ENCODE results near the gene CRAT.
"Not testable (repeated sequence)": the region's sequence is repeated elsewhere in the genome, so short reads cannot be mapped to it uniquely, and the experiment has no call there.

Gene CRAT

GRCh38 chr9:129138476-129139232 is 28.1 kb upstream of the CRAT start:
- DNase-seq (ENCODE audit: low read depth), result no peak

GRCh38 chr9:129138144-129138462 is 27.5 kb upstream of the CRAT start:
- DNase-seq (ENCODE audit: low read depth), result no peak

GRCh38 chr9:129137292-129138143 is 26.9 kb upstream of the CRAT start:
- no peak for DNase-seq (ENCODE audit: low read depth)

DNA sequence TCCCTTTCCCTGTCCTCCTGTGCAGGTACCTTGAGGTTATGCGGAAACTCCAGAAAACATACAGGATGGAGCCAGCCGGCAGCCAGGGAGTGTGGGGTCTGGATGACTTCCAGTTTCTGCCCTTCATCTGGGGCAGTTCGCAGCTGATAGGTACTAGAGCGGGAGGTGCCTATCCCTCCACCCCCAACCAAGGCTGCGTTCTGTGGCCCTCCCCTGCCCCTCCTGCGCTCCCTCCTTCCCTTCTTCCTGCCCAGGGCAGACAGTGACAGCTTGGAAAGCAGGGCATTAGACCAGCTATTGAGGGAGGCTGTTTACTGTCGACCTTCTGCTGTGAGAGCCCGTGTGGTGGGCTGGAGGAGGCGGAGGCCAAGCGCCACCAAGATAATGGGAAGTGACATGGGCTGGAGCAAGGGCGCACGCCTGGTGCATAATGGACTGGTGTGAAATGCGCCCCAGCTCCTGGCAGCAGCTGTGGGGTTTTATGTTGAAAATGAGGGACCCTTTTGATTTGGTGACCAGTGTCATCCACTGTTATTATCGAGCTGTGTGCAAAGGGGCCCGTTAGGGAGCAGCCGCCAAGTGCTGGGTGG is 25.9 kb upstream of the CRAT start:
- DNase-seq (ENCODE audit: low read depth), result no peak

DNA sequence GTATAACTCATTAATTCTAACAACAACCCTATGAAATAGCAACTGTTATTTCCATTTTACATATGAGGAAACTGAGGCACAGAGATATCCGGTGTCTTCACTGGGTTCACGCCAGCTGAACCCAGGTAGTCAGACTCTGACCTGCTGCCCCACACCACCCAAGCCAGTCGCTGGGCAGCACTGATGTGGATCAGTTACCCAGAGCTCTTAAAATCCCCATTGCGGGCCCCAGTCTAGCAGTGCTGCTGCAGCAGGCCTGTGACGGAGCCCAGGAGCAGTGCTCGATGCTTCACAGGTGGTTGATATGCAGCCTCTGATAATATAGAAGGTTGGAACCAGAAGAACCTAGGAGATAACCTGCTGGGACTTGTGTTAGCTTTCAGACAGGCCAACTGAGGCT is 24.9 kb upstream of the CRAT start:
- DNase-seq (ENCODE audit: low read depth), result no peak

GRCh38 chr9:129133082-129133481 is 22.5 kb upstream of the CRAT start:
- no peak for DNase-seq (ENCODE audit: low read depth)

- no peak for DNase-seq (ENCODE audit: low read depth)
Observed at GRCh38 chr9:129131300-129132145, 20.9 kb upstream of the CRAT start.

DNA sequence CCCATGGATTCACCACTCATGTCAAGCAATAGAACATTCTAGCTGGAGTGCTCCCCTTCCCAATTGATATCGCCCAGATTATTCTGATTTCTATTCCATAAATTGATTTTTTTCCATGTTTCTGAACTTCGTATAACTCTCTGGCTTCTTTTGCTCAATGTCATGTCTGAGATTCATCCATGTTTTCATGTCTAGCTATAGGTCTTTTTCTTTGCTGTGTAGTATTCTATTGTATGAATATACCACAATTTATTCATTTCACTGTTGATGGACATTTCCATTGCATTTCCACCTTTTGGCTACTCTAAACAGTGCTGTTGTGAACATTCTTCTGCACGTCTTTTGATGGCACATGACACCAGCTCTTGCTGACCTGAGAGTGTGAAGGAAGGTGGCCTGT is 20.2 kb upstream of the CRAT start:
- DNase-seq (ENCODE audit: low read depth), result no peak

GRCh38 chr9:129130271-129130670 is 19.7 kb upstream of the CRAT start:
- not testable (repeated sequence) for DNase-seq (ENCODE audit: low read depth)

DNA sequence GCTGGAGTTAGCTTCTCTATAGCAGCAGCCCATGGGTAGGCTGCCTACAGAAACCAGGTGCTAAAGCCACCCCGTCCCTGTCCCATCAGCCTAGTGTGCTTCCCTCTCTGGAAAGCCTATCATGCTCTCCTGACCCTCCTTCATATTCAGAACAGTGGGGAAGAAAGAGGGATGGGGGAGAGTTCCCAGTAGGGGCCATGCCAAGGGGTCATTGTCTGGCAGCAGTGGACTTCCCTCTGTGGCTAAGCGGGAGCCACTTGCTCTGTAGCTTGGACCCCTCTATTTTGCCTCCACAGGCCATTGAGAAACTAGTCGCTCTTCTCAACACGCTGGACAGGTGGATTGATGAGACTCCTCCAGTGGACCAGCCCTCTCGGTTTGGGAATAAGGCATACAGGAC is 18.1 kb upstream of the CRAT start:
- DNase-seq (ENCODE audit: low read depth), result no peak

GRCh38 chr9:129126749-129127618 is 16.4 kb upstream of the CRAT start:
- no peak for DNase-seq (ENCODE audit: low read depth)

DNA sequence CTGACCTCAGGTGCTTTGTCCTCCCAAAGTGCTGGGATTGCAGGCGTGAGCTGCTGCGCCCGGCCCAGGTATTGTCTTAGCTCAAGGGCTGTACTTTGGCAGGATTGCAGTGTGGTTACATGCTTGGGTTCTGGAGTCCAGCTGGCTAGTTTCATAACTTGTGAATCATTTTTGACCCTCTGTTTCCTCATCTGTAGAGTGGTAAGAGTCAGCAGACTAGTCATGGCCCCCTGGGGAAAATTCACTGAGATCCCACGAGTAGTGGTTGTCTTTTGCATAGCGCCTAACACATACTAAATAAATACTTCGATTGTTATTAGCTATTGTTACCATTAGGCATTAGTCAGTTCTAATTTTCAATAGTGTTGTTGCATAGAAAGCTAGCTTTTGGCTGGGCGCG is 14.9 kb upstream of the CRAT start:
- DNase-seq (ENCODE audit: low read depth), result no peak

DNA sequence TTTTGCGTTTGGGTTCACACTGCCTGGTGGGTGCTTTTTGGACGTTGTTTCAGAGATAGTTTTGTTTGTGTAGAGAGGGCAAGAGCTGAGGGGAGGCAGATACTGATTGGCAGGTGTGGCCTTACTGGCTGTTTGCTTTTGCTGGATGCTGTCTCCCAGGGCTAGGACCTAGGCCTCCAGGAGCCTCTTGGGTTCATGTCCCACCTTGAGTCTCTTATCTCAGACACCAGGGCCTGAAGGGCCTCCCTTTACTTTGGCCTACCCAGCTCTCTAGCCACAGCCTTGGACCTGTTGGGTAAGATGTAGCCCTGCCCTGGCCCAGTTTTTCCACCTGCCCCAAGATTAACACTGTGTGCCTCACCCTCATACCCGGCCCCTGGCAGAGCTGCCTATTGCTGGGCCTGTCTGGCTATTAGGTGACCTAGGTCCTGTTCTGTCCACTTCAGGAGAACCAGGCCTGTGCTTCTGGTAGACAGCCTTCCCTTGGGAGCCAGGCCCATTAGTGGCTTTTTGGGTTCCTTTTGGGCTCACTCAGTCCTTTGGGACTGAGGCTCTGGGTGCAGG is 14.0 kb upstream of the CRAT start:
- DNase-seq (ENCODE audit: low read depth), result no peak

DNA sequence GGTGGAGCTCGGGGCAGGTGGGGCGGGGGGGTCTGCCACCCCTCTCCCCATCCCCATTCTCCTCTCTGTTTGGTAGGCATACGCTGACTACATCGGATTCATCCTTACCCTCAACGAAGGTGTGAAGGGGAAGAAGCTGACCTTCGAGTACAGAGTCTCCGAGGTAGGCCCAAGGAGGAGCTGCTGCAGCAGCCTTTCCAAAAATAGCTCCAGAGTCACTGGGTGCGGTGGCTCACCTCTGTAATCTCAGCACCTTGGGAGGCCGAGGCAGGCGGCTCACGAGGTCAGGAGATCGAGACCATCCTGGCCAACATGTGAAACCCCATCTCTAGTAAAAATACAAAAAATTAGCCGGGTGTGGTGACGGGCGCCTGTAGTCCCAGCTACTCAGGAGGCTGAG is 12.4 kb upstream of the CRAT start:
- not testable (repeated sequence) for DNase-seq (ENCODE audit: low read depth)

DNA sequence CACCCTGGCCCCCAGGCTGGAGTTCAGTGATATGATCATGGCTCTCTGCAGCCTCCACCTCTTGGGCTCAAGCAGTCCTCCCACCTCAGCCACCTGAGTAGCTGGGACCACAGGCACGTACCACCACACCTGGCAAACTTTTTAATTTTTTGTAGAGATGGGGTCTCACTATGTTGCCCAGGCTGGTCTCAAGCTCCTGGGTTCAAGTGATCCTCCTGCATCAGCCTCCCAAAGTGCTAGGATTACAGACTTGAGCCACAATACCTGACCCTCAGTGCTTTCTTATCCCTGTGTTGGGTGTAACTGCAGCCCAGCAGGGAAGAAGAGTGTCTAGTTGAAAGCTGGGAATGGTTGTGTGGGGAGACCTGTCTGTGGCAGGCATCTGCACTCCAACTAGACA is 11.5 kb upstream of the CRAT start:
- DNase-seq (ENCODE audit: low read depth), result no peak

DNA sequence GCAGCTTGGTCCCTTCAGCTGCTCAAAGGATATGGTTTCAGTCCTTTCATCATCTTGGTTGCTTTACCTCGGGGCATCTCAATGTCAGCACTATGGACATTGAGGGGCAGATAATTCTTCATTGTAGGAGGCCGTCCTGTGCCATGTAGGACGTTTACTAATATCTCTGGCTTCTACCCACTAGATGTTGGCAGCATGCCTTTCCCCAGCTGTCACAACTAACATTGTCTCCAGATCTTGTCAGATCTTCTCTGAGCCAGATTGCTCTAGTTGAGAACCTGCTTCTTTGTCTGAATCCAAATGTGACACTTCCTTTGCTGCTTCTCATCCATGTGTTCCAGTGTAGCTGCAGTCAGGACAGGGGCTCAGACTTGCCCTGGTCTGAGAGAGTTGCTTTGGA is 10.9 kb upstream of the CRAT start:
- DNase-seq (ENCODE audit: low read depth), result no peak

DNA sequence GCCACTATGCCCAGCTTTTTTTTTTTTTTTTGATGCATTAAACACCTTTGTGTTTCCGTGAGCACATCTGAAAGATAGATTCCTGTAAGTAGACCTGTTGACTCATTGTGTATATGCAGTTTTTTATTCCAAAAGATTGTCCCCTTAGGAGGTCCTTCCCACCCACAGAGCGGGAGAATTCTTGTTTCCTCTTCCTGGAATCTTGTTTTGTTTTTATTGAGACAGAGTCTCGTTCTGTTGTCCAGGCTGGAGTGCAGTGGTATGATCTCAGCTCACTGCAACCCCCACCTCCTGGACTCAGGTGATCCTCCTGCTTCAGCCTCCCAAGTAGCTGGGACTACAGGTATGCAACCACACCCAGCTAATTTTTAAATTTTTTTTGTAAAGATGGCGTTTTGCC is 8.2 kb upstream of the CRAT start:
- no peak for DNase-seq (ENCODE audit: low read depth)

GRCh38 chr9:129113645-129114304 is 3.2 kb upstream of the CRAT start:
- no peak for DNase-seq (ENCODE audit: low read depth)

DNA sequence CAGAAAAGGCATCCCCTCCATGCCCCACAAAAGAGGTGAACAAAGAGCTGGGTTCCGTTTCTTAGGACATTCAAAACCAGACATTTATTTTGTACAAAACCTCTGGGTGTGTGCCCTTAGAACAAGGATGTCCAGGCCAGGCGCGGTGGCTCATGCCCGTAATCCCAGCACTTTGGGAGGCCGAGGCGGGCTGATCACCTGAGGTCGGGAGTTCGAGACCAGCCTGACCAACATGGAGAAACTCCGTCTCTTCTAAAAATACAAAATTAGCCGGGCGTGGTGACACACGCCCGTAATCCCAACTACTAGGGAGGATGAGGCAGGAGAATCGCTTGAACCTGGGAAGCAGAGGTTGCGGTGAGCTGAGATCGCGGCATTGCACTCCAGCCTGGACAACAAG is 1.9 kb upstream of the CRAT start:
- not testable (repeated sequence) for DNase-seq (ENCODE audit: low read depth)

GRCh38 chr9:129111528-129112151 is 1.0 kb upstream of the CRAT start:
- peak; percentile 48 for DNase-seq (ENCODE audit: low read depth)
